HK-2 (cell line): ENCODE results near the gene LMAN1.

Experiments
- DNase-seq: peaks from one replicate; pipeline ENCODE4 v3.0.0-alpha.2; 2018; ENCODE audit not compliant: unreplicated experiment

LMAN1 gene

DNA sequence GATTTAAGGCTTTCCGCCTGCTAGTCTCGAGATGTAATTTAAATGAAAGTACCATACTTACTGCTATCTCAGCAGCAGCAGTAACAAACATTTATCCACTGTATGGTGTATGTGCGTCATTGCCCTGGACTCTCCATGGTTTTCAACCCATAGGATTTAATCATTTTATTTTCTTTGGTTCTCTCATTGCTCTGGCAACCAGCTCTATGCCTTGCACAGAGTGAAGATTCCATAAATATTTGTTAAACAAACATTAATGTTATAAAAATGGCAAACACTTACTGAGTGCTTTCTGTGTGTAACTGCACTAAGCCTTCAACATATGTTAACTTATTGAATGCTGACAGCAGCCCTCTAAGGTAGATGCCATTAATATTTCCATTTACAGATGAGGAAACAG is 1.3 kb upstream of the LMAN1 start:
- DNase-seq = no peak

DNA sequence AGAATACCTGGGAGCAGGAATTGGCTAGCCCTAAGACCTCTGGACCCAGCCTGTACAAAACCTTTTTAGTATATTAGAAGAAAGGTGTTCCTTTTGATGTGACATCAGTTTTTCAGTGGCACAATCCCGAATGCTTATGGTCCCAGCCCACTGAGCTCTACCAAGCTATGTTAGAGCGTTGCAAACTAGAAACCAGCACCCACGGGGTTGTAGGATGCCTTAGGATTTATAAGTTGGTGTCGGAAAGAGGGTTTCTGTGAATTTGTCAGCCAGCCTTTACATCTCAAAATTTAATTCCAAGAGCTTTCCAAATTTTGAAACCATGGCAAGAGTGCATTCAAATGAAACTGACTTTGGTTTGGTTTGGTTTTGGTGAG is 499 bp upstream of the LMAN1 start:
- DNase-seq = no peak

DNA sequence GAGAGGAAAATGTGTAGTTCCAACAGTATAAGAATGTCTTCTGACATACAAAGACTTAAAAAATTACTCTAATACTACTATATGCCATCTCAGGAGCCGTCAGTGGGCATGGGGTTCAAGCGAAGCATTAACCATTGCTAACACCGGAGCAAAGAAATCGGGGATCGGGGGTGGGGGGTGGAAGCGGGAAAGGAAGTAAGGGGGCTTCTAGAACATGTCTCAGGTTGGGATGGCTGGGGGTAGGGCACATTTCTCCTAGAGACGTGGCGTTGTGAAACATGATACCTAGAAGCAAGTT is 702 bp downstream of the LMAN1 start:
- DNase-seq = no peak

DNA sequence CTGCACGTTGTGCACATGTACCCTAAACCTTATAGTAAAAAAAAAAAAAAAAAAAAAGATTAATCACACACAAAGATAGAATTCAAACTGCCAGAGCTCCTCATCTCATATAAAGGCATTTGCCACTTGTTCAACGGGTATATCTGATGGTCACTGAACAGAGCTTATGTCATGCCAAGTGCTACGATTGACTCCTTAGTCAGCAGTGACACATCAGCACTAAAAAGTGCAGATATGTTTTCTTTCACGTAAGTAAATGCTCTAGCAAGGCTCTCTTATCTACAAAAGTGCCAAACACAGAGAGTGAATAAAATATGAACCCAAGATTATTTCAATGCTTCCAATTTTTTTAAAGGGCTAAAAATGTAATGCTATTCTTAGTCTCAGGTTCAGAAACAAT is 1.1 kb downstream of the LMAN1 start:
- DNase-seq = peak; percentile 7

DNA sequence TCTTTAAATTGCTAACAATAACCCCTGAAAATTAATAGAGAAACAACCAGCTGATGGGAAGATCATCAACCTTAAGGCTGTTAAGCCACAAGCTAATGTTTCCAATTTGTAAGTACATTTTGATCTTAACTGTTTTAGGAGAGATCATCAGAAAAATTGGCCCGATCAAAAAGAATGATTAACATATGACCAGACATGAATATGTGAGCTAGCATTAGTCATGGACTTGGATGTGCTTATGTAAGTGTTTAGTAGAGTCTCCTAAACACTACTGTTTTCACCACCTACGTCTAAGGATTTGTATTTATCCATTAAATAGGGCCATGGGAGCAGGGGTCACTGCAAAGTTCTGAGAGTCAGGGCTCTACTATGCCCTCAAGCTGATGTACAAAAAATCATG is 4.3 kb downstream of the LMAN1 start:
- no peak for DNase-seq

DNA sequence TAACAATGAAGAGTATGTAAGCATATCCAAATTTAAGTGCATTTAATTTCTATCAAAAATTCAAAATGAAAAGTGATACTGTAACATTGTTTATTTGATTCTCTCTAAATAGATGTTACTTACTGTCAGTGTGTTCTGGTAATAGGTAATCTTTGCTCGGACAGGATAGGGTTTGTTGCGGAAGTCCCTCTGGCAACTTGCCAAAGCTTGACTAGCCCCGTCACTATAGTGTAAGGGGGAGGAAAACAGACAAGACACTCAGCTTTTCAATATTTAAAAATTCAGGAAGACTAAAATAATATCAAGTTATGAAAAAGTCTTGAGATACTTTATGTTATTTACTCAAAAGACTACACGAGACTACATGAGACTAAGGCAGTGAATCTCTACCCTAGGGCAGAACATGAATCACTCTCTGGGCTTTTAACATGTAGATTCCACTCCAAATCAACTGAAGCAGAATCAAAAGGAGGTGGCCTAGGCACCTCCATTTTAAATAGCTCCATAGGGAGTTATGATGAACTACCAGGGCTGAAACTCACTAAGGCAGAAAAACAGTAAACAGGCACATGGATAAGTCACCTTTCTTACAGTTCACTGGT is 5.9 kb downstream of the LMAN1 start:
- DNase-seq = no peak

DNA sequence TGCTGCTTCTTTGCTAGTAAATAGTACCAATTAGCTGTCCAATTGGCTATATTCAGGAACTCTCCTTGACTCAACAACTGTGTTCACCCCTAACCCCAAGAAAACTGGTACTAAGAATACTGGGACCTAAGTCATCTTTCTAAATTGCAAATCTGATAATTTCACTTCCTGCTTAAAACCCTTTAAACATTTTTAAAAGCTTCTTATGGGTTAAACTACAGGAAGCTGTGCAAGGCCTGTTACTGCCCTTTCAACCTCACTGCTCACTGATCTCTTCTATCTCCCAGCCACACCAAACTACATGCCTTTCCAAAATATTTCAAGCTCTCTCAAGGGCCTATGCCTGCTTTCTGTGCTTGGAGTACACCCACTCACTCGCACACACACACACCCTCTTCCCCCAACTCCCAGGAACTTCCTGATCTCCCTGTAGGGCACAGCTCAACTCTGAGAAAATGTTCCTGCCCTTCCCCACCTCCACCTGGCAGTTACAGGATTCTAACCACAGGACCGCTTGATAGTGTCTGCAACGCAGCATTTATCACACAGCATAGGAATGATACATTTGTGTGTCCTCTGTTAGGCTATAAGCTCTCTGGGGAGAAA is 6.7 kb downstream of the LMAN1 start:
- no peak for DNase-seq

DNA sequence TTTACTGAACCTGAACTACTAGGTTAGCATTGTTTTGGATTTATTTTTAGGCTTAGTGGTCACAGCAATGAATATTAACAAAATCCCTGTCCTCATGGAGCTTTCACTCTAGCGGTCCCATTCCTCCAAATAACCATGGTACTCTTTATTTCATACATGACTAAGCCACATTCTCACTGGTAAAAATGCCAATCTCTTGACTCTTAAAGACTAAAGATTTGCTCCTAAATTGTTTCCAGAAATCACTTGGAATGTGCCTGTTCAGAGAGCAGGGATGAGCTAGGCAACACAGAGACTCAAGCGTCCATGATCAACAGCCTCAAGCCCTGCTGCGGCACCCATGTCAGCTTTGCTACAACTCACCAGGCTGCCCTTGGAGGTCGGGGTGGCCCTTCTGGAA is 13.5 kb downstream of the LMAN1 start:
- DNase-seq = no peak

DNA sequence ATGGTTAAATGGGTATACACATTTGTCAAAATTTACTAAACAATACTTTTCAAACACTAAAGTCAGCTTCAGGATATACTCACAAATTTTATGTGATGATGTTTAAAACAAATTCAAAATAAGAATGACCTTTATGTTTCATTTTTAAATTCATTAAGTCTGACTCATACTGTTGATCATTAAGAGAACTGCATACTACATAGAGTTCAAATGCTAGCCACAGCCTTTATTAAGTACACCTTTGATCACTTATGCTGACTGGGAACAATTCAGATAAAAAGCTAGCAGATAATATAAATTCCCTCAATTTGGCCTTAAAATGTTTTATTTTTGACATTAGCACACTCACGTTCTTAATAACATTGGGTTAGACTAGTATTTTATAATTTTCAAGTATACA is 14.1 kb downstream of the LMAN1 start:
- no peak for DNase-seq

DNA sequence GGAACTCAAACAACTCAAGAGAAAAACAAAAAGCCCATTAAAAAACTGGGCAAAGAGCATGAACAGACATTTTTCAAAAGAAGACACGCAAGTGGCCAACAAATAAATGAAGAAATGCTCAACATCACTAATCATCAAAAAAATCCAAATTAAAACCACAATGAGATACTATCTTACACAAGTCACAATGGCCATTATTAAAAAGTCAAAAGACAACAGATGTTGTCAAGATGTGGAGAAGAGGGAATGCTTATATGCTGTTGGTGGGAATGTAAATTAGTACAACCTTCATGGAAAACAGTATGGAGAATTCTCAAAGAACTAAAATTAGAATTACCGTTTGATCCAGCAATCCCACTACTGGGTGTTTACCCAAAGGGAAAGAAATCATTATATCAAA is 15.1 kb downstream of the LMAN1 start:
- DNase-seq = no peak

DNA sequence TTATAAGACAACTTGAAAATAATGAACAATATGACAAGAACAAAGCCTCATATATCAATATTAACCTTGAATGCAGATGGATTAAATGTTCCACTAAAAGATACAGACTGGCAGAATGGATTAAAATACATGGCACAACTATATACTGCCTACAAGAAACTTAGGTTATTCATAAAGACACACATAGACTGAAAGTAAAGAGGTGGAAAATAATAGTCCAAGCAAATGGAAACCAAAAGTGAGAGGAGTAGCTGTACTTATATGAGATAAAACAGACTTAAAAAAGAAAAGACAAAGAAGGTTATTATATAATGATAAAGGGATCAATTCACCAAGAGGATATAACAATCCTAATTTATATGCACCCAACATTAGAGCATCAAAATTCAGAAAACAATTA is 18.2 kb downstream of the LMAN1 start:
- no peak for DNase-seq

DNA sequence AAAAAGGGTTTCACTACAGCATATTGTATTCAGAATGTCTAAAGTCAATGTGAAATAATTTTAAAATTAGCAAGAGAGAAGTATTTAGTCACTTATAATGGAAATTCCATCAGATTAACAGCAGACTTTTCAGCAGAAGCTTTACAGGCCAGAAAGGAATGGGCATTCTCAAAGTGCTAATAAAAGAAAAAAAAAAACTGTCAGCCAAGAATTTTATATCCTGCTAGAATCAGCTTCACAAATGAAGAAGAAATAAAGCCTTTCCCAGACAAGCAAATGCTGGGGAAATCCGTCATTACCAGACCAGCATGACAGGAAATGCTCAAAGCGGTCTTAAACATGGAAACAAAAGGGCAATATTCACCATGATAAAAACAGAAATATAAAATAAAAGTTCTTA is 18.8 kb downstream of the LMAN1 start:
- no peak for DNase-seq

DNA sequence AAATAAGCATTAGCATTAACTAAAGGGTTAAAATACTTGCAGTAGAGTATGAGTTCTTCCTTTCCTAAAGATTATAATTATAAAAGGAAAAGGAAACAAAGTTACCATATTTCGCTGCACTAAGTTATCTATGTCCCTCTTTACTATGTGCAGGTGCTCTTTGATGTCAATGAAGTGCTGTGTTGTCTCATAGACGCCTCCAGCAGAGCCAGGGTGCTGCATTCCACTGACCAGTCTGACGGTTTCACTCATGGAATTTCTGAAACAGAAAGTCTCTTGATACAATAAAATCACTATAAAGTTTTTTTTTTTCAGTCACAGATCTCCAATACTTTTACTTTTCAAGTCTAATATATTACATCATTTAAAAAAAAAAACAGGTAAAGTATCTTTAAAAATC is 26.1 kb downstream of the LMAN1 start:
- no peak for DNase-seq

DNA sequence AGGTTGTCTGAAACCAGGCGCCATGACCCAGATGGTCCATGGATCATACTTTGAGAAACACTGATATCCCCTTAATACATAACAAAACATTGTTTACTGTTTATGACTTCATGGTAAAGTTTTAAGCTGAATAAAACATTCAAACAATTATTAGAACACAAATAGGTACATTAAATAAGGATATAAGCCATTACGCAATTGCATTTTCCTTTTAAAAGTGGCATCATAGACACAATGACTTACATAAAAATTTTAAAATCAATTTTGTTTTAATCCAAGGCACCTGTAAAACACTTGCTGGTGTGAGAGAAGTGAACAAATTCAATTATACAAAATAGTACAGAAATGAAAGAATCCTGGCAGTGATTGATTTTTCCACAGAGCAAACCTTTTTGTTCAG is 30.4 kb downstream of the LMAN1 start:
- no peak for DNase-seq

DNA sequence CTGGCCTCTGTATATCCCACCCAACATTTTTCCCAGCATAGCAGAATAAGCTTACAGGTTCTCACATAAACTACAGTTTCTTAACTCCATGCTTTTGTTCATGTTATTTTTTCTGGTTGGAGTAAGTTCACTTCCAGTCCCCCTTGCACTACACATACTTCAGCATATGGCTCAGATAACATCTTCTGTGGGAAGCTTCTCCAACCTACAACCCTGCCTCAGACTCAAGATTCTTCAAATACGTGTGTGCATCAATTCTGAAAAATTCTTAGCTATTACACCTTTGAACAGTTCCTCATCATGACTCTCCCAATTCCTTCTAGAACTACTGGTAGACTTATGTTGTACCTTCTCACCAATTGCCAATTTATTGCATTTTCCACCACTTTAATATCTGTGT is 33.1 kb downstream of the LMAN1 start:
- DNase-seq = no peak

DNA sequence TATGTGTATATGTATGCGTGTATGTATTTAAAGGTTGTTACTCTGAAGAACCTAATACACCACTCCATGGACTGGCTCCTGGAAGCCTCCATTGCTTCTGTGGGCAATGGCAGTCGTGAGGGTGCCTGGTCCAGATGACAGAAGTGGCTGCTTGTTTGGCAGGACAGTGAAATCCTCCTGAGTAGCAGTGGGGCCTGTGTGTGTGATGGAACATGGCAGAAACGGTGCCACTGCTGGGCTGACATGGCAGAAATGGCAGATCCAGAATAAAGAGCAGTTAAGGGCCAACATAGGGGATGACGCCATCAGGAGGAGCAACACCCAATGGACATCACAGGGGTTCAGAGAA is 34.5 kb downstream of the LMAN1 start:
- DNase-seq = no peak

DNA sequence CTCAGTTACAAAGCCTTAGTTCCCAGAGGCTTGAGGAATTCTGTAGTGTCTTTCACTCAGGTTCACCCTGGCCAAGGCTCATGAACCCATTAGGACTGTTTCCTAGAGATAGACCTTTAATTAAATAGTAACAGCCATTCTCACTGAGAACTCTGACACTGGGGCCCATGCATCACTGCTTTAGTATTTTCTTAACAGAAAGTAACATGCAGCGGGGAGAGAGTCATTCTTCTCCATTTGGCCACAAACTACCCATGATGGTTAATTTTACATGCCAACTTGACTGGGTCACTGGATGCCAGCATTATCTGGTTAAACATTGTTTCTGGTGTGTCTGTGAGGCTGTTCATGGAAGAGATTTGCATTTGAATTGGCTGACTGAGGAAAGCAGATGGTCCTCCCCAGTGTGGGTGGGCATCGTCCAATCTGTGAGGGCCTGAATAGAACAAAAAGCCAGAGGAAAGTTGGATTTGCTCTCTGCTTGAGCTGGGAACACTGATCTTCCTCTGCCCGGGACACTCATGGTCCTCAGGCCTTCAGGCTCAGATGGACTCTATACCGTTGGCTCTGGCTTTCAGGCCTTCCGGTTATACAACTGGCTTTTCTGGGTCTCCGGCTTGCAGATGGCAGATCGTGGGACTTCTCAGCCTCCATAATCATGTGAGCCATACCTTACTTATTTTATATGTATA is 35.0 kb downstream of the LMAN1 start:
- DNase-seq = peak; percentile 36

DNA sequence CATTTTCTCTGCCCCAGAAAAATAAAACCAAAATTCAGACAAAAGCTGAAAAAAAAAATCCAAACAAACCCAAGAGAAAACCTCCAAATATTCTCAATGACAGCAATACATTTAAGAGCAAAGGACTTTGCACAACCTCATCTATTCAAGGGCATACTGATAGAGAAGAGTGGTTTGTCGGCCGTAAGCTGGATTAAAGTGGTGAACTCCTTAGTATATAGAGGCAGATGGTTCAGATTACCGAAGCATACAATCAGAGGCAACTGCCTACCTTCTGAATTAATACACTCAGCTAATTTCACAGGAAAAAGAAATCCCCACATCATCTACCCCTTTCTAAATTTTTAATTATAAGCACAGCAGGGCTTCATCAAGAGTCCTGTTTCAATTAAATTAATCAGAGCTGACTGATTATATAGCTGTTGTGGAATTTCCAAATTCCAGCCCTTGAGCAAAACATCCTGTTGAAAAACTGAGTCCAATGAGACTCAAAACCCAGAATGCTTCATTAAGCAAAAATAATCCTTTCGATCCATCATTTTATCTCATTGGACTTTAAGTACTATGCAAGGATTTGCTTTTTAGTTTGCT is 40.5 kb downstream of the LMAN1 start, which contains the start of gene CPLX4:
Gene CPLX4 (minus strand): TSS at position 190 of the 591 bp plus-strand sequence. CDS start 187 bp downstream, at position 3.
- no peak for DNase-seq

DNA sequence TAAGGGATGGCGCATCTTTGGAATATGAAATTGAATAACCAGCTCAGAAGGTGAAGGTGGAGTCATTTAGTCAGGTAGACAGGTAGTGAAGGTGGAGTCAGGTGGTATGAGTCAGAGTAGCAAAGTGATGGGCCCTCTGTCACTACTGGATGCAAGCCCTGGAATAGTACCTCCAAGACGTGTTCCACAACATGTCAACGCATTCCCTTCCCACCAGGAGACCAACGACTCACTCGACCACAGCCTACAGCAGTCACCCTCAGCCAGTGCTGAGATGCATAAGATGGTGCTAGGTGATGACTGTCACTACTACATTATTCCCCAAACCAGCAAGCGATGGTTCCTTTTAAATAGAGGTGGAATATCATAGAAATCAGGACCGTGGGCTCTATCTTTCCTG is 47.4 kb downstream of the LMAN1 start:
- peak; percentile 34 for DNase-seq

DNA sequence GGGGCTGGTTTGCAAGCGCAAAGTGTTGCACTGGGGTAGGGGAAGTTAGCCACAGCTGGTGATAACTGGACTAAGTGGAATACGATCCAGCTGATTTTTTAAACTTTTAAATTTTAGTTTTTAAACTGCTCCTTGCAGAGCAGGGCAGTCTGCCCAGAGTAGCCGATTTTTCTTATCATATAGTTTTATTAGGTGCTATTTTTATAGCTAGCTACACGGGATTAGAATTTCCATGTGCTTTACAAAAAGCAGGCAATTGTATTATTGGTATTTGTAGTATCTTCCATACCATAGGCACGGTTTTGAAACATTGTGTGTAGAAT is 50.2 kb downstream of the LMAN1 start:
- no peak for DNase-seq

DNA sequence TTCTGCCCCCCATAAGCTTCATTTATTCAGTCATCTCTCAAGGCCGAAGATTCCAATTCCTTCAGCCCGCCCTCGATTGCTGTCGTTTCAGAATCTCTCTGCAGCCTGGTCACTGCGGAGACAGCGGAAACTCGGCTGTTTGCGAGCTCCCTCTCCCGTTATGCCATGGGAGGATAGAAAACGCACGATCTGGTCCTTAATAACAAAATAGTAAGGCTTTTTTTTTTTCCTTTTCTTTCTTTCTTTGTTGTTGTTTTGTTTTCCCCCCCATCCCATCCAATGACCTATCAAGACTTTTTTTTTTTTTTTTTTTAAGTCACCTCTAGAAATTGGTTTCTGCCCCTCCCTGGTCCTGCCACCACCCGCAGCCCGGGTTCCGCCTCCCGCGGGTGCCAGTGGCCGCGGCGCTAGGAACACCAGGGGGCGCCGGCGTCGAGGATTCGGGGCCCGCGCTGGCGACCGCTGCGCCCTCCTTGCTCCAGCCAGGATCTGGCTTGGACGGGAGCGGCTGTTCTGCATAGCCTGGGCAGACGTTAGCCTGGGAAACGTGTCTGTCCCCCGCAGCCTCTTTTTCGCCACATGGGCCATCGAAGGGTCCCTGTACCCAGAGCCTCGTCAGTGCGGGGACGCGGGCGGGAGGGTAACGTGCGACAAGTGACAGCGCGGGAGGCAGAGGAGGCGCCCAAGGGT is 50.7 kb downstream of the LMAN1 start:
- DNase-seq = peak; percentile 60

DNA sequence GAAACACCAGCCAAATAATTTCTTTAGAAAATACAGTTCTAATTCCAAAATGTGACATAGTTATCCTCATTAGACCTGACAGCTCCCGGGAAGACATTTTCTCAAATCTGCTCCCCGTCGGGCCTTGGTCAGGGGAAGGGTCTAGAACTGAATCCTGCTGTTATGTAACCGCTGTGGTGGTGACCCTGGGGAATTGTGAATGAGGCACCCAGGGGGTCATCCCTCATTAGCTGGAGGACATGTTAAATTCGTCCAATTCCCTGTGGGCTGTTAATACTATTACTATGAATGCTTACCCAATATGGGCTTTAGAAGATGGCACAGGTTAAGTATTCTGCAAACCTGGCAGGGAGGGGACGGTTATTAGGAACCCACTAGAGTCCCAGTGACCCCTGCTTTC is 52.4 kb downstream of the LMAN1 start:
- no peak for DNase-seq

DNA sequence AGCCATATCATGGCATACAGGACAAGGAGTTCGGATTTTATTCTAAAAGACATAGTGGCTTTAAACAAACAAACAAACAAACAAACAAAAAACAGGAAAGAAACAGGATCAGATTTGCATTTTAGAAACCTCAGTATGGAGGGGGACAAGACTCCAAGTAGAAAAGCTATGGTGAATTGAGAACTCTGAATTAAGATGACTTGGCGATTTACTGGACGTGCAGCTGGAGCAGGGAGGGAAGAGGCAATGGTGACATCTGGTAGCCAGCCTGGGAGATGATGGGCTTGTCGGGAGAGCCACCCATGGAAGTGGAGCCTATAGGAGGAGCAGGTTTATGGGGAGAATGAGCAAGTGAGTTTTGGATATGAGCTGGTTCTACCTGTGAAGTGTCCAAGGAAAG is 53.8 kb downstream of the LMAN1 start:
- DNase-seq = no peak
